HG03565 (cell line): ENCODE results near the gene MAPKAP1.
"Not testable (repeated sequence)": the region's sequence is repeated elsewhere in the genome, so short reads cannot be mapped to it uniquely, and the experiment has no call there.

Source experiments
- ATAC-seq: cut with Tn5 transposase; IDR thresholded peaks from one replicate; pipeline ENCODE4 v1.9.1; 2021; ENCODE audit warnings: mild to moderate bottlenecking, moderate library complexity; ENCODE audit not compliant: unreplicated experiment

Gene MAPKAP1

DNA sequence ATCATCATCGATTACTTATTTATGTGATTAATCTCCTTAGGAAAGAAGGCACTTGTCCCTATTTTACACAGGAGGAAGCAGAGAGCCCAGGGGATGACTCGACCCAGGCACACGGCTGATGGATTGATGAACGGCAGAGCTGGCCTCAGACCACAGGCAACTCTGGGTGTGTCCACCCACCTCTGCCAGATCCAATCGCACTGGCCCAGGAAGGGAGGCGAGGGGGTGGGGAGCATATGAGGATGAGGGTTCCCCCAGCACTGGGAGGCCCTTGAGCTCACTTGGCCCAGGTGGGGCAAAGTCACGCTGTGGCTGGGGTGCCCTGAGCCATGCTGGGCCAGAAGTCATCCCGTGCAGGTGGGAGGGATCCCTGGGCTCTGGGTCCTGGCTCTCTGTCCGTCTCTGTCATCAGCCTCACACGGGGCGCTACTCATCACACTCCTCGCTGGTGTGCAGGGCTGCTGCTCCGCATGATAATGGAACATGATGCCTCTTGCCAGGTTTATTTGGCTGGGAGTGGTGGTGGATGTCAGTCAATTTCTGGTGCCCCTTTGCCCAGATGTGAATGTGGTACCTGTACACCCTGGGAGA is 285.3 kb downstream of the MAPKAP1 start:
- no peak for ATAC-seq

DNA sequence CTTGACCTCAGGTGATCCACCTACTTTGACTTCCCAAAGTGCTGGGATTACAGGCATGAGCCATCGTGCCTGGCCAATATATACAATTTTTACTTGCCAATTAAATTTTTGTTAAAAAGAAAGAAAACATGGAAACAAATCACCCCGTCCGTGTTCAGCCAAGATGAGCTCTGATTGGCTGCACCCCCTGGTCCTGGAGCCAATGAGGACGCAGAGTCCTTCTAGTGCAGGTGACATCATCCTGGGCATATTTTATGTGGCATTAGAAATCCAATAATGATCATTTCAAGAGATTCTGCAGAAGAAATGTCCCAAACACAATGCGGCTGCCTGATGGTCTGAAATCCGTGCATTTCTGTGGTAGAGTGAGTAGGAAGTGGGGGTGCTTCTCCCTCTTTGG is 285.8 kb downstream of the MAPKAP1 start:
- no peak for ATAC-seq

DNA sequence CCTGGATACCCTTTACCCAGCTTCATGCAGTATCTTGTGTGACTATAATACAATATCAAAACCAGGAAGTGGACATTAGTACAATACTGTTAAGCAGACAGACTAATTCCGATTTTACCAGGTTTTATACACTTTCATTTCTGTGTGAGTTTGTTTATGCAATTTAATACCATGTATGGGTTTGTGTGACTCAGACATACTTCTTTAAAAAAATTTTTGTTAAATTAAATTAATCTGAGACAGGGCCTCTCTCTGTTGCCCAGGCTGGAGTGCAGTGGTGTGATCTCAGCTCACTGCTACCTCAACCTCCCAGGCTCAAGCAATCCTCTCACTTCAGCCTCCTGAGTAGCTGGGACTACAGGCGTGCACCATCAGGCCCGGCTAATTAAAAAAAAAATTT is 288.6 kb downstream of the MAPKAP1 start:
- ATAC-seq = no peak

DNA sequence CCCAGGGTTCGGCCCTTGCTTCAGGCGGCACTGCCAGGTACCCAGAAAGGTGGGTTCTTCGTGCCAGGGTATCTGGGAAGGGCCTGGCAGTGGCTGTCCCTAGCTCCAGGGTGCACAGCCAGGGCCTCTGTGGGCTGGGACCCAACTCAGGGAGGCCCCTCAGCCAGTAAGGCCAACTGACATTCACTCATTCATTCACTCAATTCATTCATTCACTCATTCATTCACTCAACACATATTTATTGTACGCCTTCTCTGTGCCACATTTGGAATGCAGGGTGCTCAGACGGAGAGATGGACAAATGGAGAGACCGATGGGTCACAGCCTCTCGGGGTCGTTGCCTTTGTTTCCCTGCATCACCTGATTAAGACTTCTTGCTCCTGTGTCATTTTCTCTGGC is 290.5 kb downstream of the MAPKAP1 start:
- ATAC-seq = no peak

DNA sequence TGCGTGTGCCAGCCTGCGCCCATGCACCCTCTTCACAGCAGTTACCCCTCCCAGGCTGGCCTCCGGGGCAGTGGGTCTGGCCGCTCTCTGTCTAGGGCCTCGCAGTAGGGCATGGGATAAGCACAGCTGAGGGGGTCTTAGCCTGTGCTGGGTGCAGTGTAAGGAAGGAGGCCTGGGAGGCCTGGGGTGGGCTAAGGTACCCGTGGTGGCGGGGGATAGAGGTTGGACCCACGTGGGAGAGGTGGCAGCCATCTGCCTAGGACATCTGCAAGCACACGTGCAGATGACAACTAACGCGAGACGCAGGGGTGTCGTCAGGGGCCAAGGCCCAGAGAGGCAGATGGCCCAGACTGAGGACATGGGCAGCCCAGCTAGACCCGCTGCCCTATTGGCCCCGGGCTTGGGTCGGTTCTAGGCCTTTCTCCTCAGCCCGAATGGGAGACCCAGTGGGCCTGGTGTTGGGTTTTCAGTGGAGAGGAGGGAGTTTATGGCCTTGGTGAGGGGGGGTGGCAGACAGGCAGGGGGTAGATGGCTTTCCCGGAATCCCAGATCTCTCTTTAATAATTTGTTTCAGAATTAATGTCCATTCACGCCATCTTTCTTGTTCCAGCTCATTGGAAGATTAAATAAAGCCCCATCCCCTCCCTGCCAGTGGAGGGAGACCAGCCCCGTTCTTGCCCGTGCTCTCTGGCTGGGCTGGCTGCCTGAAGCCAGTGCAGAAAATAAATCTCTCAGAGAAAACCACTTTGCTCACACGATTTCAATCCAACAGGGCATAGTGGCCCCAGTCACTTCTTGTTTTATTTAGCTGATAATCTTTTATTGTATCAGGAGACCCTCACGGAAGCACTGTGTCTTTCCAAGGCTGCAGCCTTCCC is 291.2 kb downstream of the MAPKAP1 start:
- no peak for ATAC-seq

DNA sequence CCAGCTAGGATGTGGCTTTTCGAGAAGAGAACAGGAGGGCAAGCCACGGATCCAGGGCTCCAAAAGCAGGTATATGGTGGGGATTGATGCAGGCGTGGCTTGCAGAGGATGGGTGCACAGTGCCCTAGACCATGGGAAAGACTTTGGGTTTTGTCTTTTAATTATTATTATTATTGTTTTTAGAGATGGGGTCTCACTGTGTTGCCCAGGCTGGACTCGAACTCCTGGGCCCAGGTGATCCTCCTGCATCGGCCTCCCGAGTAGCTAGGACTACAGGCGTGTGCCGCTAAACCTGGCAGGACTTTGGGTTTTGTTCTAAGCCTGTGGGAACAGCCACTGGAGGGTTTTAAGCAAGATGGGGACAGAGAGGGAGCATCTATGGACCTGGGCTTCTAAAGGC is 293.4 kb downstream of the MAPKAP1 start:
- ATAC-seq = no peak

DNA sequence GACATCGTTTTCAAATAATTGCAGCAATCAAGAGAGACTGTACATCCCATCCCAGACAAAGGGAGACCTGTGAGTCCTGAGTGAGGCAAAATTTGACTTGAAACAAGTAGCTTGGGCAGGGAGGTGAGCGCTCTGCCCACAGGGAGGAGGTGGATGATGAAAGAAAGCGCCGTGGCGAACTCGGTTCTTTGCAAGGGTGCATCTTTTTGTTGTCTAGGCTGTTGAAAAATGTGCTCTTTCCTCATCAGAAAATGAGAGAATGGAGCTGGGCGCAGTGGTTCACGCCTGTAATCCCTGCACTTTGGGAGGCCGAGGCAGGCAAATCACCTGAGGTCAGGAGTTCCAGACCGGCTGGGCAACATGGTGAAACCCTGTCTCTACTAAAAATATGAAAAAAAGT is 294.8 kb downstream of the MAPKAP1 start:
- ATAC-seq = no peak

DNA sequence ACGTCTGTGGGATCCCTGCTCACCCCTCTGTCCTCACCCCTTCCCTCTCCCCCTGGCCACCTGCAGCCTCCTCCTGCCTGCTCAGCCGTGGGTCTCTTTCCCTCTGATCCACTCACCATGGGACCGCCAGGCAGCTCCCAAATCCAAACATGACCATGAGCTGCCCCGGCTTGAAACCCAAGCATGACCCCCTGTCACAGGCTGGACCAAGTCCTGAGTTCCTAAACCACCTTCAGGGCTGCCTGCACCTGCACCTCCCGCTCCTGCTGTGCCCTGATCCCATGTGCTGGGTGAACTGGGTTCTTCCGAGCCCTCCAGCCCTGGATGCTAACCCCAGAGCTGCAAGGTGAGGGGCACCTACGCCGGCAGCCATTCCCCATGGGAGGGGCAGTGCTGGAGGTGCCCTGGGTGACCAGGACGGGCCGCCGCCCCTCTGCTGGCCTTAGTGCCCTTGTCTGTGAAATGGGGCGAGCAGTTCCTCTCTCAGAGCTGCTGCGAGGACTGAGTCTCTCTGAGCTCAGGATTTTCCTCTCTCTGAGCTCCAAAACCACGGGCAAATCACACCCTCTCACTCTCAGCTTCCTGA is 295.7 kb downstream of the MAPKAP1 start:
- ATAC-seq = no peak

DNA sequence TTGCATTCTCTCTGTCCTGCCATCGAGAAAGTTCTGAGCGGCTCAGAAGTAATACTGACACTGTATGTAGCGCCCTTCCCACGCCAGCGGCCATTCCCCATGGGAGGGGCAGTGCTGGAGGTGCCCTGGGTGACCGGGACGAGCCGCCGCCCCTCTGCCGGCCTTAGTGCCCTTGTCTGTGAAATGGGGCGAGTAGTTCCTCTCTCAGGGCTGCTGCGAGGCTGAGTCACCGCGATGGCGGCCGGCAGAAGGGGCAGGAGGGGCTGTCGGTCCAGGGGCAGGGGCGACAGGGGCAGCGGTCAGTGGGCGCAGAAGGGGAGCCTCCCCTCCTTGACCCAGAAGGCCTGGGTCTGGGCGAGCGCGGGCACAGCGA is 296.5 kb downstream of the MAPKAP1 start:
- ATAC-seq = no peak

DNA sequence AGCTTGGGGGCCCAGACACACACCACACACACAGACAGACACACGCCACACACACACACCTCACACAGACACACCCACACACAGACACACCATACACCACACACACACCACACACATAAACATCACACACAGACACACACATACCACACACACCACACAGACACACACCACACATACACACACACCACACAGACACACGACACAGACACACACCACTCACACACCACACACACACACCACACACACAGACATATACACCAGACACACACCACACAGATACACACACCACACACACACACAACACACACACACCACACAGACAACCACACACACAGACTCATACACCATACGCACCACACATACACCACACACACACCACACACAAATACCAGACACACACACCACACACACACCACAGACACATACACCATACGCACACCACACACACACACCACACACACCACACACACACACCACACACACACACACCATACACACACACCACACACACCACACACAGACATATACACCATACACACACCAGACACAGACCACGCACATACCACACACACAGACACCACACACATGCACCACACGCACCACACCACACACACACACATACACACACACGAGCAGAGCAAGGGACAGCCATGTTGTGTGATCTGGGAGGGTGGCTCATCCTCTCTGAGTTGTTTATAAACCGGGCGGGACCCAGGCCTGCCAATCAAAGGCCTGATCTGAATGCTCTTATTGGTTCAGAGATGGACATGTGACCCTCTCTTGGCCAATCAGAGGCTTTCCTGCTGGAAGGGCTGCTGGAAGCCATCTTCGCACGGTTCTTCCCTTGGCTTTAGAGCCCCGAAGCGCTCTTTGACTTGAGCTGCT is 297.1 kb downstream of the MAPKAP1 start:
- ATAC-seq = no peak

DNA sequence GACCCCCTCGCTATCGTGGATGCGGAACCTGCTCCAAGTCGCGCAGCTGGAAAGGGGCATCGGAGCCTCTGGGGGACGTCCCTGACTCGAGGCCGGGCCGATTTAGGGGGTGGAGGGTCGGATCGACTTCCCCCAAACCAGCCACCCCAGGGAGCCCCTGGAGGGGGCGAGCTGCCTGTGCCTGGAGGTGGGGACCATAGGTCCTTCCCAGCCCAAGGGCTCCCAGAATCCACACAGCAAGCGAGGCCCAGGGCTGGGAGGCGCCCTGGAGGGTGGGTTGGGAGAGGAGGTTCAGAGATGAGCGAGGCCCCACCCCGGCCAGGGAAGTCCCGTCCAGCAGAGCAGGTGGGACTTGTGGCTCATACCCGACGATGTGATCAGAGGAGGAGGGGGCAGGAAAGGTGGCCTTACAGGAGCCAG is 297.8 kb downstream of the MAPKAP1 start:
- no peak for ATAC-seq

DNA sequence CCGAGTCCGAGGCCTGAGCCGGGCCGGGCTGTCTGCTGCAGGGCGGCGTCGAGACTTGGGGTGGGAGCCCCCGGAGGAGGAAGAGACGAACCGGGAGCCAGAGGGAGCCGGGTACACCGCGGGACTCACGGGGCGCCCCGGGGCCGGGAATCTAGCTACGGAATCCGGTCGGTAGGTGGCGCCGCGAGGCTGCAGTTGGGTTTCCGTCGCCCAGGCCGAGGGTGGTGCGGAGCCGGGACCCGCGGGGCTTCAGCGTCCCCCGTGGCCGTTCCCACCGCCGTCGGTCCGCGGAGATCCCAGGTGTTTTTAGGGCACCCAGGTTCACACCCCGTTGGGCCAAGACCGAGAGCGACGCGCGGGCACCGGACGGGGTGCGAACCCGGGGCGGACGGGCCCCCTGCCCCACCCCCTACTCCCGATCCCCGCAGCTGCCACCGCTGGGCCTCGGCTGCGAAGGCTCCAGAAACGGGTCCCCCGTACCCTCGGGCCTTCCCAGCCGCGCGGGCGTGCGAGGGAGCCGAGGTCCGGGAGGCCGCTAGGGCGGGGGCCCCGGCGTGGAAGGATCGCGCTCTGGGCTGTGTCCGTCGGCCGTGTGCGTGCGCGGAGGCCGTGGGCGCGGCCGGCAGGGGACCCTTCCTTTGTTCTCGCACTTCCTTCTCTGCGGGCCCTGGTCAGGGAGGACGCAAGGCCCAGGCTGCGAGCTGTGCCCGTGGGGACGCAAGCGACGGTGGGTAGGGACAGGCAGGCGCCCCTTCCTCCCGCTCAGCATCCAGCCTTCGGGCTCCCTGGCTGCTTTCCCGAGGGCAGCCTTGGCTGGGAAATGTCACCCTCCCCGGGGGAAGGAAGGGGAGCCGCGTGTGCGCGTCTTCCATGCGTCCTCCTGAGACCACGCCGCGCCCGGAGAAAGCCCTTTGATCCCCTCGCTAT is 298.8 kb downstream of the MAPKAP1 start:
- ATAC-seq = no peak

DNA sequence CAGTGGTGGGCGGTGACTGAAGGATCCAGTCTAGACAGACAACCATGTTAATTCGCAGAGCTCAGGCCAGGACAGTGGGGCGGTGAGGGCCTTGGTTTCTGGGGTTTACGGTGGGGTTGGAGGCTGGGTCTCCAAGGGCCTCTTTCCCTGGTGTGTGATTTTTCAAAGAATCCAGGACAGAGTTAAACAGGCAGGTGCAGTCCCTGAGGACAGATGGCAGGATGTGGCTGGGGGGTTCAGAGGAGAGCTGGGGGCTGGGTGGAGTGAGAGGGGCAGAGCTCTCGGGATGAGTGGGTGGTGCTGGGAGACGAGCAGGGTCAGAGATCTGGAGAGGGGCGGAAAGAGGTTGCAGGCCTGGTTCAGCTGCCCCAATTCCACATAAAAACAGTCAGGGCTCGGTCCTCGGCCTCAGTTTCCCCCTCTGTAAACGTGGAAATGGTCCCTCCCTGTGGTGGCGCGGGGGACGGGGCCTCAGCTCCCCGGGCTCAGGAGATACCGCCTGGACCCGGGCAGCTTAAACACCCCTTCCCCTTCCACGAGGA is 299.5 kb downstream of the MAPKAP1 start:
- no peak for ATAC-seq

DNA sequence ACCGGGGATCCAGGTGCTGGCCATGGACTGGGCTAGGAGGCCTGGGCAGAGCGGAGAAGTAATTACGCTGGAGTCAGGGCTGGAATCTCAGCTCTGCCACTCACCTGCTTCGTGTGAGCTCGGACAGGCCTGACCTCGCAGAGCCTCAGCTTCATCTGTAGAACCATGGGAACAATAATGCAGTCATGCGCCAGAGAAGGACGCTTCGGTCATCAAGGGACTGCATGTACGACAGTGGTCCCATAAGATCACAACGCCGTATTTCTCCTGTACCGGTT is 300.3 kb downstream of the MAPKAP1 start:
- ATAC-seq = no peak

DNA sequence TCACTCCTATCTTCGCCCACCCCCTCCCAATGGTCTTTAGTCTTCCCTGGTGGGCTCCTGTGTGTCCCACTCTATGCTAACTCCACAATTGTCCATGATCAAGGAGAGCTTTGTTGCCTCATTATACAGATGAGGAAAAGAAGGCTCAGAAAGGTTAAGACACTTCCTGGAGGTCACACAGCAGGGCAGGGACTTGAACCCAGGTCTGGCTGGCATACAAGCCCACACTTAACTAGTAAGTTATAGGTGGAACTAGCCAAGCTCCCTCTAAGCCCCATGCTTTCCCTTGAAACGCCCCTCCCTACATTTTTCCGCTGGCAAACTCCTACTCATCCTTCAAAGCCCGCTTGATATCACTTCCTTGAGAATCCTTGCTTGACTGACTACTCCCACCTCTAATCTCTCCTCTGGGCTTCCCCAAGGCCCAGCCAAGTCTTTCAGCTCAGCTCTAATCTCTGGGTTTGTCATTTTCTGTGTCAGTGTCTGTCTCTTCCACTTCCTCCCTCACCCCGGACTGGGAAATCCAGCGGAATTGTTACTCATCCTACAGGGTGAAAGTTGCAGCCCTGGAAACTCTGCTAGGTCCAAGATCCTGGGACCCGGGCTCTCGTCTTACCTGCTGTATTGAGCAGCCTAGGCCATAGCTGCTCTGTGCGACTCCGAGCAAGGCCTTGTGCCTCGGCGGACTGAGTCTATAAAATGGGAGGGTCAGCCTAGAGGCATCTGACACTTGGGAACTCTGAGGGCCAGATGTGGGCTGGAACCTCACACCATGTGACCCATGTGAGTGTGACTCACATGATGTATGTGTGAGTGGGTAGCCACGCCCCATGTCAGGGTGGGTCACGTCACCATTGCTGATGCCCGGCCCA is 300.8 kb downstream of the MAPKAP1 start:
- no peak for ATAC-seq

DNA sequence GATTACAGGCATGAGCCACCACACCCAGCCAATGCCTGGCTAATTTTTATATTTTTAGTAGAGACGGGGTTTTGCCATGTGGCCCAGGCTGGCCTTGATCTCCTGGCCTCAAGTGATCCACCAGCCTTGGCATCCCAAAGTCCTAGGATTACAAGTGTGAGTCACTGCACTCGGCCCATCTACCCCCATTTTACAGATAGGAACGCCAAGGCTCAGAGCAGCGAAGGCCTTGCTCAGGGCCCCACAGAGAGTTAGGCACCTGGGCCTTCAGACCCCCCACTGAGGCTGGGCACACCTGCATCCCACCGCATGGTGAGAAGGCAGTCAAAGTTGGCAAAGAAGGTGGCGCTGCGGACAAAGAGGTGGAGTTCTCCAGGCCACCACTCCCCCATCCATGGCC is 302.3 kb downstream of the MAPKAP1 start:
- ATAC-seq = no peak

DNA sequence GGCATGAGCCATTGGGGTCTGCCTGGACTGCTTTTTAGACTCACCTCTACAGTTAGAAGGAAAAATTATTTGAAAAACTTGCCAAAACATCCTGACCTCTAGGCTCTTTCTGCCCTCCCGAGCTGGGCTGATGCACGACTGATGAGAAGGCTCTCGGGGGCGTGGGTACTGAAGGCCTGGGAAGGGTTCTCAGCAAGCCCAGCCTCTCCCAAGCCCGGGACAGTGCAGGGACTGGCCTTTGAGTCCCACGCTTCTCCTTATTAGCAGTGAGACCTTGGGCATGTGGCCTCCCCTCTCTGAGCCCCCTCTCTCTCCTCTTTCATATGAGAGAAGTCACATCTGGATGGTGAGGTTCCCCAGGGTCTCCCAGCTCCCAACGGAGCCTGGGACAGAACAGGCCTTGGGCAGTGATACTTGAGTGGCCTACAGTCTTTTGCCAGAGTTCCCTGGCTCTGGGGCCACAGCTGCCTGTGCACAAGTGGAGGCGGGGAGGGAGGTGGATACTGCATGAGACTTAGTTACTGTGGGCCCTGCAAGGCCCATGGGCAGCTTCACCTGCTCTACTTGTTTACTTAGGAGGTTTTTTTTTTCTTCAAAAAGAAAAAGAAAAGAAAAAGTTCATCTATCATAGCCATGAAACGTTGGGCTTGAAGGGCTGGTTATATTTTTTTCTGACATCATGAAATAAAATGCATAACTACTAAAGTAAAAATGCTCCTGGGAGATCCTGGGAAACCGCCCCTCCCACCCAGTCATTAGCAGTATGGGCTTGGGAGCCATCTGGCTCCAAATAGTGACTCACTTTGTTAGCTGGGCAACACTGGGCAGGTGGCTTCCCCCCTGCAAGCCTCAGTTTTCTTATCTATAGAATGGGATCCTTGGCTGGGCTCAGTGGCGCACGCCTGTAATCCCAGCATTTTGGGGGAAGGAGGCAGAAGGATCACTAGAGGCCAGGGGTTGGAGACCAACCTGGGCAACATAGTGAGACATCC is 306.0 kb downstream of the MAPKAP1 start:
- ATAC-seq = no peak

DNA sequence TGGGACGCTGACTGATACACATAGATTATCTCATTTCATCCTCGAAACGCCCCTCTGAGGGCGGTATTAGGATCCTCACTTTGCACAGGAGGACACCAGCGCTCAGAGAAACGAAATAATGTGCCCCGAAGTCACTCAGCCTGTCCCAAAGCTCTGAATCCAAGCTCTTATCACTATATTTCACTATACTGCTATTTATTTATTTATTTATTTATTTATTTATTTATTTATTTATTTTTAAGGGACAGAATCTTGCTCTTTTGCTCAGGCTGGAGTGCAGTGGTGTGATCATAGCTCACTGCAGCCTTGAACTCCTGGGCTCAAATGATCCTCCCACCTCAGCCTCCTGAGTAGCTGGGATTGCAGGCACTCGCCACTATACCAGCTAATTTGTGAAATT is 306.8 kb downstream of the MAPKAP1 start:
- not testable (repeated sequence) for ATAC-seq
